WTC11 (cell line): ENCODE measurements around the gene GLB1L3.

Experiments
- NFYB ChIP-seq: sonication (generic); formaldehyde crosslinking; conservative IDR thresholded peaks from 2 replicates; pipeline ENCODE4 v1.8.0; 2022; ENCODE audit warnings: low read depth, missing genetic modification reagents
- PREB ChIP-seq: sonication (generic); formaldehyde crosslinking; IDR thresholded peaks from 2 replicates; pipeline ENCODE4 v1.8.1; 2022; ENCODE audit warnings: mild to moderate bottlenecking, missing genetic modification reagents, moderate library complexity, borderline replicate concordance
- SP1 ChIP-seq: sonication (generic); formaldehyde crosslinking; conservative IDR thresholded peaks from 2 replicates; pipeline ENCODE4 v1.8.1; 2022; ENCODE audit warnings: missing genetic modification reagents
- TEAD4 ChIP-seq: sonication (generic); formaldehyde crosslinking; IDR thresholded peaks from 2 replicates; pipeline ENCODE4 v1.8.0; 2022; ENCODE audit warnings: mild to moderate bottlenecking, missing genetic modification reagents
- TF ChIP-seq, protein P1 (sequence below): sonication (generic); formaldehyde crosslinking; conservative IDR thresholded peaks from 2 replicates; pipeline ENCODE4 v1.8.1; 2022; ENCODE audit warnings: mild to moderate bottlenecking, missing genetic modification reagents
- TF ChIP-seq, protein P2 (sequence below): fragments of 200-600 bp; IDR thresholded peaks from 2 replicates; pipeline ENCODE4 v1.8.0; 2022; ENCODE audit warnings: antibody characterized with exemption
- TF ChIP-seq, protein P3 (sequence below): sonication (generic); formaldehyde crosslinking; IDR thresholded peaks from 2 replicates; pipeline ENCODE4 v1.8.0; 2022; ENCODE audit warnings: mild to moderate bottlenecking, missing genetic modification reagents
- TF ChIP-seq, protein P4 (sequence below): sonication (generic); formaldehyde crosslinking; IDR thresholded peaks from 2 replicates; pipeline ENCODE4 v1.8.0; 2022; ENCODE audit warnings: mild to moderate bottlenecking, missing genetic modification reagents

DNA sequence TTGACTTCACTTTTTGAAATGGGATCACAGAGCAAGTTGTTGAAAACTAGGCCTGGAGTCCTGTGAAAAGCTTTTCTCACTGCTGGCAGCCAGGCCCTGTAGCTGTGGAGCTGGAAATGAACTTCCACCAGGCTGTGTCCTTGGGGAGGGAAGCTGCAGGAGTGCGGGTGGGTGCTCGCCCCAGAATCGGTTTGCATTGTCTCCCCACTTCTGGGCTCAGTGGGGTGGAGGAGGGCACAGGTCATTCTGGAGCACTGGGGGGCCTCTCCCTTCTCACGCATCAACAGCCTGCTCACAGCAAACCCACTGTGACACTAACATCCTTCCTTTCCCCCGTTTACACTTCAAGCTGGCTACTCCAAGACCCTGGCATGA lies 70.8 kb downstream of the GLB1L3 start:
- no peak for TF ChIP-seq PREB
- no peak for TF ChIP-seq TEAD4 (CRISPR knock-in tag)
- TF ChIP-seq, protein P1, sequence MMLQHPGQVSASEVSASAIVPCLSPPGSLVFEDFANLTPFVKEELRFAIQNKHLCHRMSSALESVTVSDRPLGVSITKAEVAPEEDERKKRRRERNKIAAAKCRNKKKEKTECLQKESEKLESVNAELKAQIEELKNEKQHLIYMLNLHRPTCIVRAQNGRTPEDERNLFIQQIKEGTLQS (CRISPR knock-in tag): no peak
- TF ChIP-seq NFYB (CRISPR knock-in tag): no peak
- TF ChIP-seq, protein P2, sequence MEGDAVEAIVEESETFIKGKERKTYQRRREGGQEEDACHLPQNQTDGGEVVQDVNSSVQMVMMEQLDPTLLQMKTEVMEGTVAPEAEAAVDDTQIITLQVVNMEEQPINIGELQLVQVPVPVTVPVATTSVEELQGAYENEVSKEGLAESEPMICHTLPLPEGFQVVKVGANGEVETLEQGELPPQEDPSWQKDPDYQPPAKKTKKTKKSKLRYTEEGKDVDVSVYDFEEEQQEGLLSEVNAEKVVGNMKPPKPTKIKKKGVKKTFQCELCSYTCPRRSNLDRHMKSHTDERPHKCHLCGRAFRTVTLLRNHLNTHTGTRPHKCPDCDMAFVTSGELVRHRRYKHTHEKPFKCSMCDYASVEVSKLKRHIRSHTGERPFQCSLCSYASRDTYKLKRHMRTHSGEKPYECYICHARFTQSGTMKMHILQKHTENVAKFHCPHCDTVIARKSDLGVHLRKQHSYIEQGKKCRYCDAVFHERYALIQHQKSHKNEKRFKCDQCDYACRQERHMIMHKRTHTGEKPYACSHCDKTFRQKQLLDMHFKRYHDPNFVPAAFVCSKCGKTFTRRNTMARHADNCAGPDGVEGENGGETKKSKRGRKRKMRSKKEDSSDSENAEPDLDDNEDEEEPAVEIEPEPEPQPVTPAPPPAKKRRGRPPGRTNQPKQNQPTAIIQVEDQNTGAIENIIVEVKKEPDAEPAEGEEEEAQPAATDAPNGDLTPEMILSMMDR: no peak
- no peak for TF ChIP-seq SP1 (CRISPR knock-in tag)
- TF ChIP-seq, protein P3, sequence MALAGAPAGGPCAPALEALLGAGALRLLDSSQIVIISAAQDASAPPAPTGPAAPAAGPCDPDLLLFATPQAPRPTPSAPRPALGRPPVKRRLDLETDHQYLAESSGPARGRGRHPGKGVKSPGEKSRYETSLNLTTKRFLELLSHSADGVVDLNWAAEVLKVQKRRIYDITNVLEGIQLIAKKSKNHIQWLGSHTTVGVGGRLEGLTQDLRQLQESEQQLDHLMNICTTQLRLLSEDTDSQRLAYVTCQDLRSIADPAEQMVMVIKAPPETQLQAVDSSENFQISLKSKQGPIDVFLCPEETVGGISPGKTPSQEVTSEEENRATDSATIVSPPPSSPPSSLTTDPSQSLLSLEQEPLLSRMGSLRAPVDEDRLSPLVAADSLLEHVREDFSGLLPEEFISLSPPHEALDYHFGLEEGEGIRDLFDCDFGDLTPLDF (CRISPR knock-in tag): no peak
- TF ChIP-seq, protein P4, sequence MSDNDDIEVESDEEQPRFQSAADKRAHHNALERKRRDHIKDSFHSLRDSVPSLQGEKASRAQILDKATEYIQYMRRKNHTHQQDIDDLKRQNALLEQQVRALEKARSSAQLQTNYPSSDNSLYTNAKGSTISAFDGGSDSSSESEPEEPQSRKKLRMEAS (CRISPR knock-in tag): no peak
